Kidney (tissue), 14 donors: Measurements from ENCODE around the gene LMAN1L. TPM values are rescaled to one million over a fixed set of nuclear protein-coding genes. Genes with fewer than 3 reads are reported as not detected.

ENCODE experiments used
- DNase-seq, 5 donors: peaks; one replicate each; pipeline ENCODE4 v3.0.0-alpha.2; 2013 to 2020
- FAIRE-seq: peaks from 2 replicates; lab custom pipeline; 2012; peaks lifted over from hg19 to GRCh38; lab: Jason Lieb, UNC
- H3K27ac ChIP-seq, 2 donors: one replicate each; pipeline ENCODE4 v1.7.0; 2013; ENCODE audit warnings: low read depth in 2 of 2, low read length in 2 of 2, inconsistent platforms in 1 of 2
- H3K27me3 ChIP-seq: one replicate; pipeline ENCODE4 v1.7.1; 2013; ENCODE audit warnings: low read length, inconsistent platforms; ENCODE audit not compliant: control insufficient read depth, insufficient read depth
- H3K36me3 ChIP-seq, 3 donors: one replicate each; pipeline versions ENCODE4 v1.7.0 to v1.7.1; 2013; ENCODE audit warnings: low read length in 3 of 3, control low read depth in 1 of 3, inconsistent platforms in 1 of 3; ENCODE audit not compliant: insufficient read depth in 3 of 3, control insufficient read depth in 2 of 3
- H3K4me1 ChIP-seq, 3 donors: one replicate each; pipeline versions ENCODE4 v1.7.0 to v1.7.1; 2013; ENCODE audit warnings: low read length in 3 of 3, inconsistent platforms in 1 of 3, low read depth in 1 of 3; ENCODE audit not compliant: control insufficient read depth in 2 of 3, insufficient read depth in 2 of 3
- H3K4me3 ChIP-seq, 3 donors: one replicate each; pipeline versions ENCODE4 v1.7.0 to v1.8.1; 2013; ENCODE audit warnings: low read length in 3 of 3, control low read depth in 1 of 3, inconsistent platforms in 1 of 3
- H3K9ac ChIP-seq, 3 donors: one replicate each; pipeline versions ENCODE4 v1.7.0 to v1.7.1; 2013; ENCODE audit warnings: low read length in 3 of 3, control low read depth in 1 of 3, inconsistent platforms in 1 of 3
- H3K9me3 ChIP-seq, 3 donors: one replicate each; pipeline versions ENCODE4 v1.7.0 to v1.7.1; 2013; ENCODE audit warnings: low read length in 3 of 3, control low read depth in 1 of 3, inconsistent platforms in 1 of 3; ENCODE audit not compliant: control insufficient read depth in 2 of 3, insufficient read depth in 1 of 3
- intact Hi-C: fragments of 100-400 bp; cut with DNase I; formaldehyde crosslinking; loops from one replicate; pipeline ENCODE4 v1.11.1; 2022
- polyA plus RNA-seq: library from polyadenylated mRNA; stranded (reverse); fragments of 350-450 nt; fragmentation: Illumina TruSeq; extraction: RNeasy Lipid Tissue Mini Kit (QIAGEN cat#74804); gene quantifications from one replicate; pipeline ENCODE4 v1.2.3, GENCODE V29; 2014; ENCODE audit warnings: low read depth, low replicate concordance; ENCODE audit not compliant: insufficient read depth
- total RNA-seq: library from RNA; stranded (reverse); fragmentation: NEBNext Ultra II Directional; extraction: Animal tissue kit (Norgen Biotek cat#: 25700); gene quantifications from one replicate; pipeline ENCODE4 v1.2.1, GENCODE V29; 2021
- TF ChIP-seq, protein P1 (sequence below): IDR thresholded peaks from 3 replicates; pipeline ENCODE4 v1.5.1; 2012; ENCODE audit warnings: mild to moderate bottlenecking, moderate library complexity, borderline replicate concordance; ENCODE audit not compliant: insufficient read depth; ENCODE audit errors: extremely low read depth
- donor health status: control.
- donor health status: control.
- donor health status: control.
- donor health status: control.
- donor health status: control.
- donor health status: DM: yes; HTN: yes; CAD: no.
- donor health status: Normal renal cell carcinoma (clear cell type).

LMAN1L gene
- total and polyA plus RNA-seq, 2 donors from 2014 or later: not detected

DNA sequence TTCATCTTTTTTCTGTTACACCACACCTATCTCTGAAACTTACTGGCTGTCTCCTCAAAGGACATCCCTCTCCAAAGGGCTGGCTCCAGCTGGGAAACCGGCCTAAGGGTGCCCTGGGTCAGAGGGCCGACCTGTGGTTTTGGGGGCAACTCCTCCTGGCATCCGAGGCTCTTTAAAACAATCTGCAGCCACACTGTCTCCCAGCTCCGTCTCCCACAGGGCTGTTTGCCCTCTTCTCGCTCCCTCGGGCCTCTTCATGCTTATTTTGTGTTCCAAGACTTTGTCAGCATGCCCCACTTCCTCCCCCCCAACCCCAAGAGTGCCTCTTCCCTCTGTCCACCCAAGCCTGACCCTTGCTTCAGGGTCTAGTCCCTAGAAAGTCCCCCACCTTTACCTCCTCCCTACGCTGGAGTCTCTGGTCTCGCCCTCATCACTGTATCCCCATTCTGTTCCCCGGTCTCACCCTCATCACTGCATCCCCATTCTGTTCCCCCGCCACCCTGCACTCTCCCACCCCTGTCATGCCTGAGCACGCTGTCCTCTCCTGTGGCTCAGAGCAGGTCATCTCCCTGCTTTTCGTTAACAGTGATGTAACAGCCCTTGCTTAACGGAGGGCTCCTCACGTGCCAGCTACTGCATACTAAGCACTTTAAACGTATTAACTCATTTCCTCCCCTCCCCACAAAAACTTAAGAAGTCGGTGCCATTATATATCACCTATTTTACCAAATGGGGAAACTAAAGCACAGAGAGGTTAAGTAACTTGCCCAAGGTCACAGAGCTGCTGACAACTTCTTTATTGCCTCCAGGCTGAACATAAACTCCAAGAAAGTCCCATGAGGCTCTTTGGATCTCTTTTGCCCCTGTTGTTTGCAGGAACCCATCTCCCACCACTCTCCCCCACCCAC lies 31.9 kb upstream of the LMAN1L start:
- DNase-seq: no peak
- TF ChIP-seq, protein P1, sequence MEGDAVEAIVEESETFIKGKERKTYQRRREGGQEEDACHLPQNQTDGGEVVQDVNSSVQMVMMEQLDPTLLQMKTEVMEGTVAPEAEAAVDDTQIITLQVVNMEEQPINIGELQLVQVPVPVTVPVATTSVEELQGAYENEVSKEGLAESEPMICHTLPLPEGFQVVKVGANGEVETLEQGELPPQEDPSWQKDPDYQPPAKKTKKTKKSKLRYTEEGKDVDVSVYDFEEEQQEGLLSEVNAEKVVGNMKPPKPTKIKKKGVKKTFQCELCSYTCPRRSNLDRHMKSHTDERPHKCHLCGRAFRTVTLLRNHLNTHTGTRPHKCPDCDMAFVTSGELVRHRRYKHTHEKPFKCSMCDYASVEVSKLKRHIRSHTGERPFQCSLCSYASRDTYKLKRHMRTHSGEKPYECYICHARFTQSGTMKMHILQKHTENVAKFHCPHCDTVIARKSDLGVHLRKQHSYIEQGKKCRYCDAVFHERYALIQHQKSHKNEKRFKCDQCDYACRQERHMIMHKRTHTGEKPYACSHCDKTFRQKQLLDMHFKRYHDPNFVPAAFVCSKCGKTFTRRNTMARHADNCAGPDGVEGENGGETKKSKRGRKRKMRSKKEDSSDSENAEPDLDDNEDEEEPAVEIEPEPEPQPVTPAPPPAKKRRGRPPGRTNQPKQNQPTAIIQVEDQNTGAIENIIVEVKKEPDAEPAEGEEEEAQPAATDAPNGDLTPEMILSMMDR: no peak
- H3K4me1 ChIP-seq: peaks cover 0 to 38% (median 25%) of the 10 kb centered on the region in 3 donors
- no peak for FAIRE-seq
- no peak overlapping the region for H3K9ac ChIP-seq
- H3K4me3 ChIP-seq: peak overlapping the region in 2 of 3 donors; percentile 47 to 52
- H3K36me3 ChIP-seq: no peaks in the 10 kb centered on the region
- H3K27ac ChIP-seq: no peak overlapping the region
- H3K9me3 ChIP-seq: no peaks in the 10 kb centered on the region
- intact Hi-C loops: no loop called here
- no peaks in the 10 kb centered on the region for H3K27me3 ChIP-seq

- Histone ChIP-seq H3K27me3 (no peaks in the 10 kb centered on the region), H3K27ac (peak within 1 kb of the TSS; percentile 10 to 57), H3K36me3 (no peaks in the 10 kb centered on the region), H3K4me1 (peaks cover 0 to 43% (median 27%) of the 10 kb centered on the region in 3 donors), H3K9ac (peak within 1 kb of the TSS; percentile 12 to 77 (median 44)), H3K9me3 (no peaks in the 10 kb centered on the region), H3K4me3 (peak within 1 kb of the TSS; percentile 70 to 85 (median 71))
- intact Hi-C loops: no loop called here
- DNase-seq (peak; percentile 72 to 91 (median 82)), FAIRE-seq (no peak)
- TF ChIP-seq, protein P1: peak; percentile 64
Measured at GRCh38 chr15:74781431-74782258, 31.0 kb upstream of the LMAN1L start, which contains the start of gene CSK. CSK (plus strand) TSS chr15:74782080; CDS start chr15:74798298, 16,218 bp downstream.

DNA sequence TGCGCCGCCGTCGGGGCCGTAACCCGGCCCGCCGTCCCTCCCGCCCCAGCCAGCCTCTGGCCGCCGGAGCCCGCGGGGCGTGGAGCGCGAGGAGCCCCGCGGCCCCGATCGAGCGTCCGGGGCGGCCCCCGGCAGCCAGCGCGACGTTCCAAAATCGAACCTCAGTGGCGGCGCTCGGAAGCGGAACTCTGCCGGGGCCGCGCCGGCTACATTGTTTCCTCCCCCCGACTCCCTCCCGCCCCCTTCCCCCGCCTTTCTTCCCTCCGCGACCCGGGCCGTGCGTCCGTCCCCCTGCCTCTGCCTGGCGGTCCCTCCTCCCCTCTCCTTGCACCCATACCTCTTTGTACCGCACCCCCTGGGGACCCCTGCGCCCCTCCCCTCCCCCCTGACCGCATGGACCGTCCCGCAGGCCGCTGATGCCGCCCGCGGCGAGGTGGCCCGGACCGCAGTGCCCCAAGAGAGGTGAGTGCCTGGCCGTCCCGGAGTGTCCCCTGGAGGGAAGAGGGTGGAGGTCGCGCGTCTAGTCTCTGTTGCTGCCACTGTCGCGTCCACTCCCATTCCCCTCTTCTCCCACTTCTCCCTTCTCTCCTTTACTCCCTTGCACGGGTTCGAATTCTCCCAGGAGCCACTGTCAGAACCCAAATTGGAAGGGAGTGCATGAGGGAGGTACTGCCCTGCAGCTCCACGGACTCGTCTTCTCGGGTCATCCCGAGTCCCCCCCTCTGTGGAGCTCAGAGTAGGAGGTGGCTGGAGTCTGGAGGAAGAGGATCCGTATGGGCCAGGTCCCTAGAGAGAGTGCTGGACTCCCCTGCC lies 30.2 kb upstream of the LMAN1L start:
- DNase-seq: peak in 3 of 5 donors; percentile 46 to 84 (median 71)
- Histone ChIP-seq H3K27ac (peak overlapping the region; percentile 10 to 57), H3K9me3 (no peaks in the 10 kb centered on the region), H3K9ac (peak overlapping the region; percentile 12 to 77 (median 44)), H3K4me1 (peaks cover 0 to 47% (median 34%) of the 10 kb centered on the region in 3 donors), H3K4me3 (peak overlapping the region; percentile 70 to 85 (median 71)), H3K27me3 (no peaks in the 10 kb centered on the region), H3K36me3 (no peaks in the 10 kb centered on the region)
- no peak for FAIRE-seq
- TF ChIP-seq, protein P1: no peak
- intact Hi-C loops: no loop called here
